NT2/D1 (cell line): ENCODE data around the gene BMP6.

Experiments used
- DNase-seq: peaks from one replicate; pipeline ENCODE4 v3.0.0-alpha.2; 2011; ENCODE audit warnings: low read depth, low spot score
- H3K27me3 ChIP-seq: 2 replicates; pipeline ENCODE4 v1.6.0; 2011; ENCODE audit warnings: mild to moderate bottlenecking; ENCODE audit not compliant: insufficient read length, insufficient read depth
- H3K36me3 ChIP-seq: 2 replicates; pipeline ENCODE4 v1.6.1; 2011; ENCODE audit warnings: mild to moderate bottlenecking, low read length, mixed read lengths; ENCODE audit not compliant: insufficient read depth, insufficient read length
- H3K4me1 ChIP-seq: 2 replicates; pipeline ENCODE4 v1.5.1; 2011; ENCODE audit not compliant: insufficient read depth, insufficient read length
- H3K4me3 ChIP-seq: 2 replicates; pipeline ENCODE4 v1.5.1; 2011; ENCODE audit warnings: low read depth; ENCODE audit not compliant: insufficient read length
- H3K9ac ChIP-seq: 2 replicates; pipeline ENCODE4 v1.6.0; 2011; ENCODE audit warnings: low read depth; ENCODE audit not compliant: insufficient read length
- H3K9me3 ChIP-seq: 2 replicates; pipeline ENCODE4 v1.5.1; 2011; ENCODE audit warnings: mild to moderate bottlenecking, low read length; ENCODE audit not compliant: insufficient read depth
- SUZ12 ChIP-seq: IDR thresholded peaks from 2 replicates; pipeline ENCODE4 v1.6.1; 2011; ENCODE audit not compliant: insufficient read length, insufficient read depth; ENCODE audit errors: extremely low read depth
- YY1 ChIP-seq: IDR thresholded peaks from 2 replicates; pipeline ENCODE4 v1.6.1; 2011; ENCODE audit not compliant: insufficient read length, insufficient read depth
- ZNF274 ChIP-seq: IDR thresholded peaks from 2 replicates; pipeline ENCODE4 v1.6.1; 2011; ENCODE audit warnings: mild to moderate bottlenecking, low read depth, low read length

Gene BMP6

DNA sequence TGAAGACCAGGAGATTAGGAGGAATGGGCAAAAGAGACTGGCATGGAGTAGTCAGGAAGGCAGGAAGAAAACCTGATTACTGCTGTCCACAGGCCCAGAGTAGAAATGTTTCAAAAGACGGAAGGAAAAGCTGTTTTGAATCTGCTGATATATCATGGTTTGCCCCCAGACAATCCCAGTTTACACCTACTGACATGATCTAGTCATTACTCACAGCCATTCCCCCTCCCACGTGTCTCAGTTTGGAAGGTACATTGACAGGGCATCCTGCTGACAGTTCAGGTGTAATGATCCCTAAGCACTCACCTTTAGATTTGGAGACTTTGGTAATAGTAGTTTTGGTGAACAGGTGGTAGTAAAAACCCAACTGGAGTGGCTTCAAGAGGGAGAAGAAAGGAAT lies 194.5 kb downstream of the BMP6 start:
- Histone ChIP-seq H3K4me1 (no peaks in the 10 kb centered on the region), H3K9me3 (peaks cover 11% of the 10 kb centered on the region; the same call in 1 of the 2 replicates), H3K36me3 (no peaks in the 10 kb centered on the region), H3K27me3 (peaks cover 1% of the 10 kb centered on the region), H3K9ac (no peak overlapping the region), H3K4me3 (no peak overlapping the region)
- no peak for TF ChIP-seq YY1
- DNase-seq = no peak

DNA sequence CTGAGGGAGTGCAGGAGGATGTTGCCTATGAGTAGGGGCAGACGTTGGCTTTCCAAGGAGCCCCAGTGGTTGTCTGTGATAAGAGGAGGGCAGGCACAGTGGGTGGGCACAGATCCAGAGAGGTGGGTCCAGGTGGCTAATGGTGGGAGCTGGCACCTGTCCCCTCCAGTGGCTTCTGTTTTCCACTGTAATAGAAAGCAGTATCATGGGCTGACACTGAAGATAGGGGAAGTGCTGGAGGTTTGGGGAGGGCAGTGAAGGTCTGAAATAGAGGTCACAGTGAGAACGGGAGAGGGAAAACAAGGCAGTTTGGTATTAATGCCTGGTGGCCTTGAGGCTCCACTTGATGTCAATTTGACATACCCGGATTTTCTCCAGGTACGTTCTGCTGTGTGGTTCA lies 195.1 kb downstream of the BMP6 start:
- no peak for DNase-seq
- no peaks in the 10 kb centered on the region for H3K36me3 ChIP-seq
- TF ChIP-seq ZNF274 (no peak), SUZ12 (no peak), YY1 (no peak)
- H3K4me3 ChIP-seq = no peak overlapping the region
- H3K9me3 ChIP-seq = peaks cover 18% of the 10 kb centered on the region
- no peaks in the 10 kb centered on the region for H3K4me1 ChIP-seq
- no peaks in the 10 kb centered on the region for H3K27me3 ChIP-seq
- no peak overlapping the region for H3K9ac ChIP-seq

DNA sequence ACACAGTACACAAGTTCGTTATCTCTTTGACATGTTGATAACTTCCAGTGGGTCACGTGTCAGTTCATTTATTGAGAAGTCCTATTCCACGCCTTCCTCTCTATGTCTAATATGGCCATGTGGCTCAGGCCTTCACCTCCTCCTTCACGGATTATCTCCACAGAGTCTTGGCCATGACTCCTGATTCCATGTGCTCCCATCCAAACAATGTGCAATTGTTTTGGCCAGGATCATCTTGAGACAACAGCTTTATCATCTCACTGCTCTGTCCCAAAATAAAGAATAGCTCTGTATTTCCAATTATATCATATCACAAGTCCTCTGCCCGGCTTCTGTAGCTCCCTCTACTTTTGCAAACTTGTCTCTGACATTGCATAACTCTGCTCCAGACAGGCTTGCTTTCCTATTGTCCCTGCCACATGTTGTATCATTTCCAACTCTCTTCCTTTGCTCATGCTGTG lies 195.8 kb downstream of the BMP6 start:
- H3K4me1 ChIP-seq = no peaks in the 10 kb centered on the region
- no peak for DNase-seq
- H3K4me3 ChIP-seq = no peak overlapping the region
- H3K27me3 ChIP-seq = no peaks in the 10 kb centered on the region
- TF ChIP-seq YY1 = no peak
- no peak for TF ChIP-seq ZNF274
- TF ChIP-seq SUZ12 = no peak
- H3K9me3 ChIP-seq = peaks cover 21% of the 10 kb centered on the region
- no peak overlapping the region for H3K9ac ChIP-seq
- H3K36me3 ChIP-seq = no peaks in the 10 kb centered on the region

DNA sequence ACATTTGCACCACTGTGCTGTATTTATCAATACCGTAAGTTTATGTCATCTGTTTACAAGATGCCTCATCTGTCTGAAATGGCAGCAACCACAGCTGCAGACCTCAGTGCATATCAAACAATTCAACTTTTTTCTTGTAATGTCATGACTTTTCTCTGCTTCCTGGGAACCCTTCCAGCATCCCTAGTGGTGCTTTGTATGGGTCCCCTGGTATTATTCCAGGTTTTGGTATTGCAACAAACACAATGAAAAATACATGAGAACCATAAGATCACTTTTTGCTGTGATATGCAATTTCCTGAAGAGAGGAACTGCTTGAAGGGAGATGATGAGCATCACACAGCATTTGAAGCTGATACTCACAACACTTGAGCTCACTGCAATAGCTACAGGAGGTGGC lies 196.7 kb downstream of the BMP6 start:
- H3K9ac ChIP-seq = no peak overlapping the region
- H3K36me3 ChIP-seq = no peaks in the 10 kb centered on the region
- no peaks in the 10 kb centered on the region for H3K27me3 ChIP-seq
- no peak overlapping the region for H3K4me3 ChIP-seq
- TF ChIP-seq ZNF274 (no peak), SUZ12 (no peak), YY1 (no peak)
- no peak for DNase-seq
- peaks cover 21% of the 10 kb centered on the region for H3K9me3 ChIP-seq
- no peaks in the 10 kb centered on the region for H3K4me1 ChIP-seq

DNA sequence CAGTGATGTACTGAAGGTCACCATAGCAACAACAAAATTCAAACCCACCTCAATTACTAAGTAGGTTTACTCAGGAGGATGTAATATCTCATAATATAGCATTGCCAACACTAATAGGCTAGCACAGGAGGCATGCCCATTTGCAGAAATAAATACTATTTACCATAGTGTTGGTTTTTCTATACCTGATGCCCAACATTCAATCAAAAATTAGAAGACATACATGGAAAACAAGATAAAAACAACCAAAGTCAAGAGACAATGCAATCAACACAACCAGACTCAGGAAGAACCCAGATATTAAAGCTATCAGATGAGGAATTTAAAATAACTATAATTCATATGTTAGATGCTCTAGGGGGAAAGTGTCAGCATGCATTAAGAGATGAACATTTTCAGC lies 199.0 kb downstream of the BMP6 start:
- H3K36me3 ChIP-seq = no peaks in the 10 kb centered on the region
- TF ChIP-seq ZNF274 (no peak), SUZ12 (no peak), YY1 (no peak)

More for the DNA sequence above, 199.0 kb downstream of the BMP6 start:
- H3K9me3 ChIP-seq = peaks cover 21% of the 10 kb centered on the region
- no peak overlapping the region for H3K9ac ChIP-seq
- H3K4me3 ChIP-seq = no peak overlapping the region
- no peaks in the 10 kb centered on the region for H3K4me1 ChIP-seq
- DNase-seq = no peak
- H3K27me3 ChIP-seq = no peaks in the 10 kb centered on the region
